ENCODE results near the gene ANKUB1.
"Not testable (repeated sequence)": the region's sequence is repeated elsewhere in the genome, so short reads cannot be mapped to it uniquely, and the experiment has no call there.

ANKUB1 gene, protein sequence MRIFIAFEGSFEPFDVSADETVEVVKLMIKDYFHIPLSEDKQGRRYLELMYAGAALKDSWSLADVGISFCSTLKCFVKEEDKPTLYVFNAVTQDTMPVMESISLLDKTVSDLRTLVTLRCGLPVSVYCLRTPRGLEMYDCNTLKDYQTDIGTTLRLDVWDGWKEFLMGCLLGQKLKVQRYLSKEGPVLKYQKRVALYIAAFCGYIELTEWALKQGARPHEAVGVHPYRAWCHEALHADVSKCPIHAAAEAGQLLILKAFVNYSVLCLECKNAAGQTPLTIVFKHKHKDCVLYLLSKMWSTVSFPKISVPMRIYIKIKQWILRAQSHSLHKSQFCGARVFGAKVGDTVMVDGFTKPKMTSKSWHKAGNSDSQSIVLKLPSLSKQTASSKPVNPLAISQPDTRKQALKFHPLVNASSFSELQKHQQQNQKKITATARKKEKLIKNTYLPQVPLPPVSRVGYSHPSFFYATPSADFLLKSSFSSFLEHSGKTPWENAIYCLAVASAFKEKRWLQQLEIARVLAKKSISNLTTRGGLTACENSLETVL

DNA sequence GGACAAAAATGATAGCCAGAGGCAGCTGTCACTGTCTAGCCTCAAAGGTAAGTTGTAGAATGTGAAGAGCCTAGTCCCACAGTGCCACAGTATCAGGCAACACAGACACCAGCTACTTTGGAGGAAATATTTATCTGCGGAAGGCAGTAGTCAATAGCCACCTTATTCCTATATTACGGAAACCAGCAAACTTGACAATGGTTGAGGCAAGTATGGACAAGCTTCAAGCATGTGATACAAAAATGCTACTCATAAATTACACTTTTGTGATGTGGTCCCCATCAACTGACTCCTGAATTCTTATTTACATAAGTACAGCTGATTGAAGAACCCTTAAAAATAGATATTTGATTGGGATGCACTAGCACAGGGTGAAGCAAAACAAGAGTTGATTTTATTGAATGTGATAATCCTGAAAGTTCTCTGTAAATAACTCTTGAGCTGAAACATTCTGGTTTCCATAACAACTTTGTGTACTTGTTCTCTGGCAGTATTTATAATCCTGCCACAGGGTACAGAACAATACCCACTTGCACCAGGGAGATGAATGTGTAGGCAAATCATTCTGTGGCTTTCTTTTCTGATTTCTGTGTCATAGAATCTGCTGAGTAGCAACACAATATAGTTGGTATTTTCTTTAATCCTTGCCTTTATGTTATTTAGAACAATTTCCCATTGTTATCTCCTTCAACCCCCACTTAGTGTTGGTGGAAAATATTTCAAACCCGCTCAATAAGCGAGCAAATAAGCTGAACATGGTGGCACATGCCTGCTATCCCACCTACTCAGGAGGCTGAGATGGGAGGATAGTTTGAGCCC lies at the start of gene ANKUB1:
TSS of gene ANKUB1 (minus strand) at position 103 of the 819 bp plus-strand sequence. CDS start 188 bp downstream, outside the sequence.
- no peak for DNase-seq

DNA sequence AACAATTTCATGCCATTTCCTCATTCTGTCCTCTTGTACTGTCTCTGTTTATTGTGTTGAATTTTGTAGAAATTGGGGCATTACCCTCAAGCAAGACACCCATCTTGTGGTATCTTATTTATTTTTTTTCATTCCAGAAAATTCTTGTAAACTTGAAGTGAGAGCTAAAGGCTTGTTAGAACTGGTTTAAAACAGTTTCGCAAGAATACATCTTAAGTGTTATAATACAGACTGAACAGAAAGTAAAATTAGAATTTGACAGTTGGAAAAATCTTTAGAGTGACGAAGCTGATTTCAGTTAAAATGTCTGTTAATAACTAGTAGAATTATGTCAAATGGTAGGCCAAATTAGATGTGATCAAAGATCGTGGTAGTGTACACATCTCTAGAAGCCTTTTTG lies 47.5 kb upstream of the ANKUB1 start:
- no peak for DNase-seq

DNA sequence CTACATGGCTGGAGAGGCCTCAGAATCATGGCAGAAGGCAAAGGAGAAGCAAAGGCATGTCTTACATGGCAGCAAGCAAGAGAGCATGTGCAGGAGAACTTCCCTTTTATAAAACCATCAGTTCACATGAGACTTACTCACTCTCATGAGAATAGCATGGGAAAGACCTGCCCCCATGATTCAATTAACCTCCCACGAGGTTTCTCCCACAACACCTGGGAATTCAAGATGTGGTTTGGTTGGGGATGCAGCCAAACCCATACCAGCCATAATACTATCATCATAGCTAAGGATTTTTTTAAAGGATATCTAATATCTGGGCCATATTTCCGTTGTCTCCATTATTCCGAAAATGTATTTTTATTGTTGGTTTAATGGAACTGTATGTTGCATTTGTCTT lies 47.1 kb upstream of the ANKUB1 start:
- DNase-seq, result not testable (repeated sequence)

DNA sequence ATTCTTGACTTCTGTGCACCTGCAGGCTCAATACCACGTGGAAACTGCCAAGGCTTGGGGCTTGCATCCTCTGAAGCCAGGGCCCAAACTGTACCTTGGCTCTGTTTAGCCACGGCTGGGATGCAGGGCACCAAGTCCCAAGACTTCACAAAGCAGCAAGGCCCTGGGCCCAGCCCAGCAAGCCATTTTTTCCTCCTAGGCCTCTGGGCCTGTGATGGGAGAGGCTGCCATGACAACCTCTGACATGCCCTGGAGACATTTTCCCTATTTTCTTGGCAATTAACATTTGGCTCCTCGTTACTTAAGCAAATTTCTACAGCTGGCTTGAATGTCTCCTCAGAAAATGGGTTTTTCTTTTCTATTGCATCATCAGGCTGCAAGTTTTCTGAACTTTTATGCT lies 46.1 kb upstream of the ANKUB1 start:
- DNase-seq, result not testable (repeated sequence)

DNA sequence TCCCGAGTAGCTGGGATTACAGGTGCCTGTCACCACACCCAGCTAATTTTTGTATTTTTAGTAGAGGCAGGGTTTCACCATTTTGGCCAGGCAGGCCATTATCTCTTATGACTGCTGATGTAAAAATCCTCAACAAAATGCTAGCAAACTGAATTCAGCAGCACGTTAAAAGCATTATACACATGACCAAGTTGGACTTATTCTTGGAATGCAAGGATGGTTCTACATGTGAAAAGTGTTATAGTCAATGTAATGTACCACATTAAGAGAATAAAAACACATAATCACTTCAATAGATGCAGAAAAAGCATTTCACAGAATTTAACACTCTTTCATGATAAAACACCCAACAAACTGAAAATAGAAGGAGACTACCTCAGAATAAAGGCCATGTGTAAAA lies 40.9 kb upstream of the ANKUB1 start:
- no peak for DNase-seq

DNA sequence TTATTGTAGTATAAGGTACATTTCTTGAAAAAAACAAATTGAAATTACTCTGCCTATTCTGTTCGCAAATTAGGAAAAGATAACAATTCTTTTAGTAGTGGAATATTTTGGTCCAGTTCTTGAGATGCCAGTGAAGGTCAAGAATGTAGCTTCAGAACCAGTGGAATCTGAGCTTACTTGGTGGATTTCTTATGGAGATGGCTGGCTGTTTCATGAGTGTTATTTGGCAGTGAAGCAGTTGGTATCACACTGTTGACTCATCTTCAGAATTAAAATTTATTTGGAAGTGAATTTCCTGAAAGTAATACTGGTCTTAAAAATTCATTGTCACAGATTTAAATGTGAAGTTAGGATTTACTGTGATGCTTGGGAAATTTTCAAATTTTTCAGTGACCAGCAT lies 39.7 kb upstream of the ANKUB1 start:
- DNase-seq, result no peak

DNA sequence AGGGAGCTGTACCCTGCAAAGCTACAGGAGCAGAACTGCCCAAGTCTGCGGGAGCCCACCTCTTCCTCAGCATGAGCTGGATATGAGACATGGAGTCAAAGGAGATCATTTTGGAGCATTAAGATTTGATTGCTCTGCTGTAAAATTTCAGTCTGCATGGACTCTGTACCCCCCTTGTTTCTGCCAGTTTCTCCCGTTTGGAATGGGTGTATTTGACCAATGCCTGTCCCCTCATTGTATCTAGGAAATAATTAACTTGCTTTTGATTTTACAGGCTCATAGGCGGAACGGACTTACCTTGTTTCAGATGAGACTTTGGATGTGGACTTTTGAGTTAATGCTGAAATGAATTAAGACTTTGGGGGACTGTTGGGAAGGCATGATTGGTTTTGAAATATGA lies 39.0 kb upstream of the ANKUB1 start:
- DNase-seq, result no peak

DNA sequence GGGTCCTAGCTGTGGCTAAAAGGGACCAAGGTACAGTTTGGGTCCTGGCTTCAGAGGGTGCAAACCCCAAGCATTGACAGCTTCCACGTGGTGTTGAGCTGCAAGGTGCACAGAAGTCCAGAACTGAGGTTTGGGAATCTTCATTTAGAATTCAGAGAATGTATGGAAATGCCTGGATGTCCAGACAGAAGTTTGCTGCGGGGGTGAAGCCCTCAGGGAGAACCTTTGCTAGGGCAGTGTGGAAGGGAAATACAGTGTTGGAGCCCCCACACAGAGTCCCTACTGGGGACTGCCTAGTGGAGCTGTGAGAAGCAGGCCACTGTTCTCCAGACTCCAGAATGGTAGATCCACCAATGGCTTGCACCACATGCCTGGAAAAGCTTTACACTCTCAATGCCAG lies 38.5 kb upstream of the ANKUB1 start:
- no peak for DNase-seq

DNA sequence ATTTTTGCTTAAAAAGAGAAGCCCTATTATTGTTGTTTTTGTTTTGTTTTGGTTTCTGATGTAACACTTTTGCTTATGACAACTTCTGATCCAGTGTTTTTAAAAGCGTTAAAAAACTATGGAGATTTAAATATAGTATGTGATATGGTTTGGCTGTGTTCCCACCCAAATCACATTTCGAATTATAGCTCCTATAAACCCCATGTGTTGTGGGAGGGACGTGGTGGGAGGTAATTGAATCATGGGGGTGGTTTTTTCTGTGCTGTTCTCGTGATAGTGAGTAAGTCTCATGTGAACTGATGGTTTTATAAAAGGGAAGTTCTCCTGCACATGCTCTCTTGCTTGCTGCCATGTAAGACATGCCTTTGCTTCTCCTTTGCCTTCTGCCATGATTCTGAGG lies 37.3 kb upstream of the ANKUB1 start:
- DNase-seq, result not testable (repeated sequence)

DNA sequence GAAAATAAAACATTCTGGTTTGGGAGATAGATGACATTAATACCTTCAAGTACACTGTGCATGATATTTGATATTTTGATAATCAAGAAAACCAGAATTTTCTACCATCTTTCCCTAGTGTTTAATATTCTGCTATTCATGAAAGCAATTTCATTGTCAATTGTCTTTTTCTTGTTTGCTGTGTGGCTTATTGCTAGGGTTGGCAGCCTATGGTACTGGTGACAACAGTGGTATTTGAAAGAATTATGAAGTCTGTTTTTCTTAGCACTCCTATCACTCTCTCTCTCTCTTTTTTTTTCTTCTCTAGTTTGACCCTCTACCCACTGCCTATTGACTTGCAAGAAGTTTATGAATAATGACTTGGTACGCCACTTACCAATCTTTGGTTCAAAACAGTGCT lies 36.0 kb upstream of the ANKUB1 start:
- DNase-seq, result no peak

DNA sequence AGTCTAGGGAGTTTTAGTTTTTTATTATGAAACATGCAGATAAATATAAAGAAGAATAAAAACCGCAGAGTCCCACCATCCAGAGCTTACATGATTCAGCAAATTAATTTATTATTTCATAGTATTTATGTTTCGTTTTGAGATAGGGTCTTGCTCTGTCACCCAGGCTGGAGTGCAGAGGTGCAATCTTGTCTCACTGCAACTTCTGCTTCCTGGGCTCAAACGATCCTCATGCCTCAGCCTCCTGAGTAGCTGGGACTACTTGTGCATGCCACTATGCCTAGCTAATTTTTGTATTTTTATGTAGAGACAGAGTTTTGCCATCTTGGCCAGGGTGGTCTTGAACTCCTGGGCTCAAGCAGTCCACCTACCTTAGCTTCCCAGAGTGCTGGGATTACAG lies 34.3 kb upstream of the ANKUB1 start:
- no peak for DNase-seq

DNA sequence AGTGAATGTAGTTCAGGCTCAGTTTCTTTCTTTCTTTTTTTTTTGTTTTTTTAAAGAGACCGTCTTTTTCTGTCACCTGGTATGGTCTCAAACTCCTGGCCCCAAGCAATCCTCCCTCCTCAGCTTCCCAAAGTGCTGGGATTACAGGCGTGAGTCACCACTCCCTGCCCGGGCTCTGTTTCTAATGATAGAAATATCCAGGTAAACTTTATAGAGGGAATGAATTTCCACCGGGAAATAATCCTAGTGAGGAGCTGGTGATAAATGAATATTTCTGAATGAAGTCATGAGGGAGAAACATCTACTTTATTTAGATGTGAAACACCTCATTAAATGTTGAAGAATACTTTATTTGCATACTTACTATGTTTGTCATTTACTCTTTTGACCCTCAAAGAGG lies 27.8 kb upstream of the ANKUB1 start:
- DNase-seq, result no peak

DNA sequence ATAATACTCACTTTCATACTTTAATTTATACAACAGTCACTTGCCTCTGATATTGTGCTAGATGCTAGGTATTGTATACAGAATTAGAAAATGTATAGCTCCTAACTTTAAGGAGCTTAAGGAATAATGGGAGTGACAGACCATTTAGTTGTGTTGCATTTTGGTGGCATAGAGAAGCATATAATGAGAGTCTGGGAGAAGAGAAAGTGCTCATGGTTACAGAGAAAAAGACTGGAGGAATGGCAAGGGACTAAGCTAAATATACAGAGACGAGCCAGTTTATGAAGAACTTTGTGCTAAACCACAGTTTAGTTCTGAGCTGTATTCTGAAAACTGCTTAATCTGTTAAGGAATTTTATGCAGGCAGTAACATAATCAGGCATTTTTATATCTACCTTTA lies 27.1 kb upstream of the ANKUB1 start:
- no peak for DNase-seq

DNA sequence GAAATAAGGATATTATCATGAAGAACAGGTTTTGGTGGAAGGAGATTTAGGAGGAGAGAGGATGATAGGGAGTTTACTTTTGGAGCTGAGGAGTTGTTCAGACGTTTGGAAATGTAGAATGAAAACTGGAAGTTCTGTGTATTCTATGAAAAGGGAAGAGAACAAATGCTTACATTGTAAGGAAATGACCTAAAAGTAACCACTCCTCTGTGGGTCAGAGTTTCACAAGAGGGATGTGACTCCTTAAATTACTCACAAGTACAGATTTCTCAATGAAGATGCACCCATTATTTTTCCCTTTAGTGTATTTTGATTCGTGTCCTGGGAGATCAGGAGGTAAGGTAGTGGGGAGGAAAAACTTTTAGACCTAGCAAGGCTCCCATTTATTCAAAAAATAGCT lies 24.6 kb upstream of the ANKUB1 start:
- no peak for DNase-seq

DNA sequence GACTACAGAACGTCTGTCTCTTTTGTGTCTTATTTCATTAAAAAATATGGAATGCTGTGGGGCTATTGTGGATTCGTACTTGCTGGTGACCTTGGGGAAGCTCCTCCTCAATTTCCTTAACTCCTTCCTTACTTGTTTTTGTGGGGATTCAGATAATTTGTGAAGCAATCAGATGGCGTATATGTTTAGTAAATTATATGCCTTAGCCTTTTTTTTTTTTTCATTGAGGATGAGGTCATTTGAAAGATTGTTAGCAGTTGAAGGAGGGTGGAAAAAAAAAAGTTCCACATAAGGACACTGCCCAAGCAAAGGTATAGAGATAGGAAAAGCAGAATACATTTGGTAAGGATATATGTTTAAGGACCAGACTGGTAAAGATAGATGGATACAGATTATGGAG lies 24.0 kb upstream of the ANKUB1 start:
- no peak for DNase-seq

DNA sequence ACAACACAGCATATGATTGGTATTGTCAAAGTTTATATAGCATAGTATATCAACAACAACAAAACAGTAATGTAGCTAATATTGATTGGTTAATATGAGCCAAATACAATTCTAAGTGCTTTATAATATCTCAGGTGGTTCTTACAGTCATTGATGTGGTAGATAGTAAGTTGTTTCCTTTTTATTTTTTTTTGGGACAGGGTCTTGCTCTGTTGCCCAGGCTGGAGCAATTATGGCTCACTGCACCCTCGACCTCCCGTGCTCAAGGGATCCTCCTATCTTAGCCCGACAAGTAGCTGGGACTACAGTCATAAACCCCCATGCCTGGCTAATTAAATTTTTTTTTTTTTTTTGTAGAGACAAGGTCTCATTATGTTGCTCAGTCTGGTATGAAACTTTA lies 23.4 kb upstream of the ANKUB1 start:
- no peak for DNase-seq

DNA sequence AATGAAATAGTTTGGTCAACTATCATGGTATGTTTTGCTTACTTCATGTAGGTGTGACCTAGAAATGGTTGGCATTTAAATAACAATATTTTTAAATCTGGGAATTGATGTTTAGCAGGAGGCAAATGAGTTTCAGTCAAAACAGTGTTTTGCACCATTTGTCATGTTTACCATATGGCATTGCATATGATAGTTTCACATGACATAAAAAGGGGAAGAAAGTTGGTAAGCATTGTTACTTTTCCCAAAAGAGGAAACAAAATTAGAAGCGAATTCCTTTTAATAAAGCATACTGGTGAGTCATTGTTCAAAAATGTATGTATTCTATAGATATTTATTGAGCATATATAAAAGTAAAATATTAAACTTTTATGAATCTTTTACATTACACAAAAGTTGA lies 23.0 kb upstream of the ANKUB1 start:
- no peak for DNase-seq

DNA sequence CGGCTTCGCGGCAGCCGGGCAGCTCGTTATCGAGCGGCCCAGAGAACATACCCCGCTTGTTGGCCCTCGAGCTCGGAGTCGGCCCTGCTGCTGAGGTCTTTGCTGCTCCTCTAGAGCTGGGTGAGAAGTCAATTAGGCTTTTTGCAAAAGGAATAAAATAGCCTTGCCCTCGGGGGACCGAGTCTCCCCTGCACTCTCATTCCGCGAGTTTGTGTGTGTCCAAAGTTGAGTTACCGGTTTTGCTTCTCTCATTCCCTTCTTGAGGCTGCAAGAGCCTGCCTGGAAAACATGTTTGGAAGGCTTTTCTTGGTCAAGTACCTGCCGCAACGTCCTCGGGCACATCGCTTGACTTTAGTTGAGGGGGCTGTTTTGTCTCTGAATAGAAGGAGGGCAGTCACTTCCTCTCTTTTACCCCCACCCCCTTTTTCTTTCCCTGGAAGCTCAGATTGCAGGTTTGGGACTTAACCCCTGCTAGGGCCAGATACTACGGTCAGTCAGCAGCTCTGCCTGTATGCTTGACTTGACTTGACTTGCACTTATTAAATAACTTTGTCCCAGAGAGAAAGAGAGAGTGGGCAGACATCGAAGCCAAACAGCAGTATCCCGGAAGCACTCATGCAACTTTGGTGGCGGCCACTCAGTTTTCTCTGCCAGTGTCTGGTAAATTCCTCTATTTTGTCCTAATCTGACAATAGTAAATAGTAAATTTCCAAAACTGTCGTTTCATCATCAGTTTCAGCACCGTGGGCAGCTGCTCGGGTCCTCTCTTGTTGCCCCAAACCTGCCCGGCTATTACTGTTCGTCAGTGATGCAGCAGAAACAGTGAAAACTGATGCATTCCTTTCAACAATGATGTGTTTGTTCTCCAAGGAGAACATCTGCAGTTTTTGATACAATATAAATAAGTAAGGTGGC lies 21.3 kb upstream of the ANKUB1 start:
- no peak for DNase-seq

DNA sequence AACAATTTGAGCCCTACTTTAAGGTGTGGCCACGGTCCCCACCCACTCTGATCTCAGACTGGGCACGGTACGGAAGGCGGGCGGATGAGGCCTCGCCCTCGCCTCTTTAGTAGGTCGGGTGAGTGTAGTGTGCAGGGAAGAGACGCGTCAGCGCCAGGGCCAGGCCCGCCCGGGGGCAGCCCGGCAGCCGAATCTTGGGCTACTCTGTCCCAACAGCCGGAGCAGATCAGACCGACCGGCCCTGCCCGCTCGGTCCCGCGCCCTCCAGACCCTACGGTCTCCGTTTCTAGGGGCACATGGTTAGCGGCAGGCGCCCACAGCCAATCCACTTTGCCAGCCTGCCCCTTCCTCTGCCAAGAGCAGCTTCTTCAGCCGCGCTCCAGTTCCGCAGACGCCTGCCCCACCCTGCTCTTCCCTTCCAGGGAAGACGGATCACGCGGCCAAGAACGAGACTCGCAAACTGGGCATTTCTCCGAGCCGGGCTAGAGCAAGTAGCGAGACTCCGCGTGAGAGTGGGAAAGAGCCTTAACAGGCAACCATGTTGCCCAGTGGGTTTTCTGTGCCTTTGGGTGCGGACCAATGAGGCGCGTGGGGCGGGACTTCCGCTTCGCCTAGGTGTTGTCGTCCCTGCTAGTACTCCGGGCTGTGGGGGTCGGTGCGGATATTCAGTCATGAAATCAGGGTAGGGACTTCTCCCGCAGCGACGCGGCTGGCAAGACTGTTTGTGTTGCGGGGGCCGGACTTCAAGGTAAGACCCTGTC lies 20.4 kb upstream of the ANKUB1 start, which contains the start of gene RNF13:
TSS of gene RNF13 (plus strand) at position 610 of the 761 bp plus-strand sequence. CDS start 32,812 bp downstream, outside the sequence.
- DNase-seq, result peak; percentile 86 to 89

DNA sequence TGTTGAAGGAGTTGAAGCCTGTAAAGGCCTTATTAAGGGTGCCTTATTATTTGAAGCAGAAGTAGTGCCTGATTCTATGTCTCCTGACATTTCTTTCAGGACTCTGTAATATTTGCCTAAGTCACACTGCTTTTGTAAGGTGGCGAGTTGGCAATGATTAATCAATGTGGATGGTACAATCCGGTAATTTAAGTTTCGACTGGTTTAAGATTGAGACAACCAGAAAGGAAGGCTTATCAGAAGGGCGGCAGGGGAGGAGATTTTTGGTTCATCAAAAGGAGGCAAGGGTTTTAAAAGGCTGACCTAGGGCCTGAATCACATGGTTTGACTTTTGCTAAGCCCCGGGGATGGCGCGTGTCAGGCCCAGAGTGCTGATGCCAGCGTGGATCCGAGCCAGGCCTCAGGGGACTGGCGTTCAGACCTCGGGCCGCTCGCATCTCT lies 19.8 kb upstream of the ANKUB1 start:
- no peak for DNase-seq

DNA sequence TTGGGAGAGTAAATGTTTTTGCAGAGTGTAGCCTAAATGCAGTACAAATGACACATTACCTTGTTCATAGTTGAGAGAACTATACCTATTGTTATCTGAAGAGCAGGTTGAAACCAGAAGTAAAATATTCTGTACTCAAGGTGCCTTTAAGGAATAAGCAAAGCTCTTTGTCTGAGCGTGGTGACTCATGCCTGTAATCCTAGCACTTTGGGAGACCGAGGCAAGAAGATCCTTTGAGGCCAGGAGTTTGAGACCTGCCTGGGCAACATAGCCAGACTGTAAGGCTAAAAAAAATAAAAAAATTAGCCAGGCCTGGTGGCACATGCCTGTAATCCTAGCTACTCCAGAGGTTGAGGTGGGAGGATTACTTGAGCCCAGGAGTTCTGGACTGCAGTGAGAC lies 18.5 kb upstream of the ANKUB1 start:
- DNase-seq, result no peak

DNA sequence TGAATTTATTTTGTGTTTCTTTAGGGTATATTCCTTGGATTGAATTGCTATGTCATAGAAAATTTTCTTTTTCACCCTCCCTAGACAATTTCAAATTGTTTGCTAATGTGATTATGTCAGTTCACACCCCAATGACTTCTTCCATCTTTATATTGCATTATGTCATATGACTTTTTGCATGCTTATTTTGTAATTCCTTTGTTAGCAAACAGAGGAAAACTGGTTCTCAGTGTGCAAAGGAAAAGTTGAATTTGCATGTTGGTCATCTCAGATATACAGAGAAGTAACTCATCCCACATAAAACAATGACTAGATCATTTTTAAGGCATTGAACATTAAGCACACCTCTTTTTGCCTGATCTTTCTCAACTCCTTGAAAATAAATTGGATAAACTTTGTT lies 17.3 kb upstream of the ANKUB1 start:
- no peak for DNase-seq

Data from NCI-H187 (cell line).